Calu3 (cell line): ENCODE data around the gene CRYZL1. TPM values are rescaled to one million over a fixed set of nuclear protein-coding genes. Genes with fewer than 3 reads are reported as not detected.
"Not testable (repeated sequence)": the region's sequence is repeated elsewhere in the genome, so short reads cannot be mapped to it uniquely, and the experiment has no call there.

ENCODE experiments used
- BruUV-seq: library from RNA; stranded (reverse); fragments of 400-500 nt; replicated peaks from 2 replicates; lab custom pipeline; 2021; lab: Mats Ljungman, UMichigan
- CTCF ChIA-PET: fragments of 300-600 bp; sonication (Branson Sonifier 250); formaldehyde crosslinking; loops from one replicate; lab custom pipeline; 2022; ENCODE audit warnings: antibody characterized with exemption; lab: Charles Lee
- DNase-seq: peaks from one replicate; pipeline ENCODE4 v3.0.0; 2022
- H3K27ac Mint-ChIP-seq: one replicate; pipeline ENCODE4 v1.8.0; 2022; ENCODE audit warnings: mixed read lengths; ENCODE audit not compliant: unreplicated experiment
- H3K27me3 Mint-ChIP-seq: one replicate; pipeline ENCODE4 v1.8.0; 2022; ENCODE audit warnings: mixed read lengths; ENCODE audit not compliant: unreplicated experiment
- H3K36me3 Mint-ChIP-seq: one replicate; pipeline ENCODE4 v1.8.0; 2022; ENCODE audit warnings: mild to moderate bottlenecking, moderate library complexity, mixed read lengths; ENCODE audit not compliant: insufficient read depth, unreplicated experiment
- H3K4me1 Mint-ChIP-seq: one replicate; pipeline ENCODE4 v1.8.0; 2022; ENCODE audit warnings: mild to moderate bottlenecking, low read depth, mixed read lengths; ENCODE audit not compliant: unreplicated experiment
- H3K4me3 Mint-ChIP-seq: one replicate; pipeline ENCODE4 v1.8.0; 2022; ENCODE audit warnings: mild to moderate bottlenecking, low read depth, moderate library complexity, mixed read lengths; ENCODE audit not compliant: unreplicated experiment
- H3K9me3 Mint-ChIP-seq: one replicate; pipeline ENCODE4 v1.8.0; 2022; ENCODE audit warnings: low read depth, mixed read lengths; ENCODE audit not compliant: unreplicated experiment
- intact Hi-C: fragments of 100-400 bp; cut with micrococcal nuclease; formaldehyde crosslinking; loops from one replicate; pipeline ENCODE4 v1.10.0; 2022; ENCODE audit not compliant: unreplicated experiment
- total RNA-seq: library from RNA; stranded (reverse); gene quantifications from 2 replicates; pipeline ENCODE4 v1.2.3, GENCODE V29; 2022
- TF ChIP-seq, protein P1 (sequence below): fragments of 200-600 bp; IDR thresholded peaks from one replicate; pipeline ENCODE4 v1.8.0; 2022; ENCODE audit warnings: antibody characterized with exemption; ENCODE audit not compliant: unreplicated experiment

The CRYZL1 gene
- total RNA-seq, 1 experiment from 2014 or later = 22.1 TPM

DNA sequence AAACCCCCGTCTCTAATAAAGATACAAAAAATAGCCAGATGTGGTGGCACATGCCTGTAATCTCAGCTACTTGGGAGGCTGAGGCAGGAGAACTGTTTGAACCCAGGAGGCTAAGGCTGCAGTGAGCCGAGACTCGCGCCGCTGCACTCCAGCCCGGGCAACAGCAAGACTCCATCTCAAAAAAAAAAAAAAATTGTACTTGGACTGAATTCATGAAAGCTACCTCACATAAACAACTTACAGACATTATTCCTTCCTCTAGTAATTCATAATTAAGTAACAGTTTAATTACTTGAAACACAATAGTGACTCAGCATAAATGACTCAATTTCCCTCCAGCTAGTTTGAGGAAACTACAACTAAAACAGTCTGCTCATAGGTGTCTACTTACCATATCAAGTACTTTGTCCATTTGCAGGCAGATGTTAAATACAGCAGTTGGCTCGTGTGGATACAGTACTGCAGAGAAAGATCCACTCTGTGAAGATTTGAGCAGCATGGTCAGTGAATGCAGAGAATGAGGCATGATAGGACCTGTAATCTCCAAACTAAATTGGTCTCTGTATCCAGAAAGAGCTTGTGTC is 62.5 kb downstream of the CRYZL1 start:
- Mint-ChIP-seq H3K4me1 (no peaks in the 10 kb centered on the region), H3K9me3 (no peaks in the 10 kb centered on the region), H3K27ac (no peak overlapping the region), H3K36me3 (peaks cover 20% of the 10 kb centered on the region), H3K4me3 (no peak overlapping the region), H3K27me3 (no peaks in the 10 kb centered on the region)
- DNase-seq = no peak
- TF ChIP-seq, protein P1, sequence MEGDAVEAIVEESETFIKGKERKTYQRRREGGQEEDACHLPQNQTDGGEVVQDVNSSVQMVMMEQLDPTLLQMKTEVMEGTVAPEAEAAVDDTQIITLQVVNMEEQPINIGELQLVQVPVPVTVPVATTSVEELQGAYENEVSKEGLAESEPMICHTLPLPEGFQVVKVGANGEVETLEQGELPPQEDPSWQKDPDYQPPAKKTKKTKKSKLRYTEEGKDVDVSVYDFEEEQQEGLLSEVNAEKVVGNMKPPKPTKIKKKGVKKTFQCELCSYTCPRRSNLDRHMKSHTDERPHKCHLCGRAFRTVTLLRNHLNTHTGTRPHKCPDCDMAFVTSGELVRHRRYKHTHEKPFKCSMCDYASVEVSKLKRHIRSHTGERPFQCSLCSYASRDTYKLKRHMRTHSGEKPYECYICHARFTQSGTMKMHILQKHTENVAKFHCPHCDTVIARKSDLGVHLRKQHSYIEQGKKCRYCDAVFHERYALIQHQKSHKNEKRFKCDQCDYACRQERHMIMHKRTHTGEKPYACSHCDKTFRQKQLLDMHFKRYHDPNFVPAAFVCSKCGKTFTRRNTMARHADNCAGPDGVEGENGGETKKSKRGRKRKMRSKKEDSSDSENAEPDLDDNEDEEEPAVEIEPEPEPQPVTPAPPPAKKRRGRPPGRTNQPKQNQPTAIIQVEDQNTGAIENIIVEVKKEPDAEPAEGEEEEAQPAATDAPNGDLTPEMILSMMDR = no peak
- intact Hi-C loops = no loop called here
- CTCF ChIA-PET = no interaction called here
- no TSS peak for BruUV-seq

DNA sequence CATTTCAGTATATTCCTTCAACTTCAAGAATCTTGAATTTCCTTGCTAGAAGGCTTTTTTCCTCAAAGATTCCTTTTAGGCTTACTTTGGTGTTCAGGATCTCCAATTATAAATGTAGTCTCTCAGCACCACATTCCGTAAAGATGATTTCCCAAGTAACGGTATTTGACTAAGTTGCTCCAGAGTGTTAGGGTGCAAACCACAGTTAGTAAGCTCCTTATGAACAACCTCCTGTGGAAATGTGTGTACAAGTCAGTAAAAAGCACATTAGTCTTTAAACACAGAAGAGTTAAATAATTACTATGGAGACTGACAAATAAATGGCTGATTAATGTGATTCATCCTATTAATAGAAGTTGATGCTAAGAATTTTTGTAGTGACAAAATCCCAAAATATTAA is 63.3 kb downstream of the CRYZL1 start:
- no TSS peak for BruUV-seq
- H3K27me3 Mint-ChIP-seq = no peaks in the 10 kb centered on the region
- H3K4me1 Mint-ChIP-seq = no peaks in the 10 kb centered on the region
- CTCF ChIA-PET = no interaction called here
- DNase-seq = no peak
- no peak overlapping the region for H3K4me3 Mint-ChIP-seq
- H3K9me3 Mint-ChIP-seq = no peaks in the 10 kb centered on the region
- intact Hi-C loops = no loop called here
- no peak overlapping the region for H3K27ac Mint-ChIP-seq
- TF ChIP-seq, protein P1 = no peak
- H3K36me3 Mint-ChIP-seq = peaks cover 21% of the 10 kb centered on the region

DNA sequence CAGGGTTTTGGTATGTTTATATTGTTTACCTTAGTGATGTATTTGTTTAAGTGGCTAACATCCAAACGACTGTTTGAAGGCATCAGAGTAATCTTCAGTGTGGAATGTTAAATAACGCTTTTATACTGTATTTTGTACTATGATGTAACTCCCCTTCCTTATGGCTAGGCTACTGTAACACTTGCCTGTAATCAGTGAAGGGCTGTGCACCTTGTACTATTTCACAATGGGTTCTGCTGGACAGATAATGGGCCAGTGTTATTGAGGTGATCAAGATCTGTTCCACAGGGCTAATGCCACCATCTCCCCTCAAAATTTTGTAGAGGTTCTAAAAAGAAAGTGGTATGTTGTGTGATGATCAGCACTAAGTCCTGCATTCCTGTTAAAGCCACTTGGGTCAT is 64.8 kb downstream of the CRYZL1 start:
- H3K4me3 Mint-ChIP-seq, H3K9me3 Mint-ChIP-seq, intact Hi-C loops, H3K4me1 Mint-ChIP-seq, CTCF ChIA-PET, H3K27me3 Mint-ChIP-seq, H3K27ac Mint-ChIP-seq, DNase-seq: not testable (repeated sequence)
- peaks cover 28% of the 10 kb centered on the region for H3K36me3 Mint-ChIP-seq
- BruUV-seq = TSS peak; percentile 40

DNA sequence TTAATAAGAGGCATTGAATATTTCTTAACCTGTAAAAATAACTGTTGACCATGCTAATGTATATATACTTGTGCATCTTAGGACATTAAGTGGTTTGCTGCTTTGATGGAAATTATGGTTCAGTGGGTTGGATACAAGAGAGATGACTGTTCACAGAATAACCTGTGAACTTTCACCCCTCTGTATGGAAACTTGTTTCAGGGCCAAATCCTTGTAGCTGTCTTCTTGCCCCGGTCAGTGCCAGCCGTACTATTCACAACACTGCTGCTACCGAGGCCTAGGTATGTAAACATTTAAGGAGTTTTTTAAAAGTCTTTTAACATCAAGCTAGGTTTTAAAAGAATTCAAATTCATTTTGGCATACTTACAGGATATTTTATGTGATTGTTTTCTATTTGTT is 69.2 kb downstream of the CRYZL1 start:
- H3K9me3 Mint-ChIP-seq = no peaks in the 10 kb centered on the region
- DNase-seq = no peak
- TF ChIP-seq, protein P1 = no peak
- H3K4me3 Mint-ChIP-seq = no peak overlapping the region
- no peaks in the 10 kb centered on the region for H3K4me1 Mint-ChIP-seq
- no TSS peak for BruUV-seq
- CTCF ChIA-PET = interaction anchor here (0.7 kb wide), 1 partner anchor 39 kb away, joined by 4 read pairs; no protein-coding TSS in a partner anchor
- no peak overlapping the region for H3K27ac Mint-ChIP-seq
- no peaks in the 10 kb centered on the region for H3K27me3 Mint-ChIP-seq
- intact Hi-C loops = no loop called here
- H3K36me3 Mint-ChIP-seq = peaks cover 31% of the 10 kb centered on the region

DNA sequence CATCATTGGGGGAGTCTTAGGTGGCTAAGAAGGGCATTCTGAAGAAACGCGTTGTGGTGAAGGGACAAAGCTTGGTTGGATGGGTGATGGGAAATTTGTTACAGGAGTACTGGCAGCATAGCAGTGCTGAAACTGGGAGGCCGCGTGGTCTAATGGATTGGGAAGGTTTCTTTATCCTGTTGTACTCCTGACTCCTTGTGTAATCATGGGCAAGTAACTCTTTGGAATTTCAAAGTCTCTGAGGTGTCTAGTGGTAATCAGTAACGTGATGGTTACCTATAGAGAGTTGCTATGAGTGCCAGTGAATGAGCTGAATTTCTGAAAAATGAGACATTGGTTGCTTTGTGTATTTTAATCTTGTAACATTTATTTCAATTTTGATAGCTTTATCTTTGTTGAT is 71.5 kb downstream of the CRYZL1 start:
- CTCF ChIA-PET = no interaction called here
- Mint-ChIP-seq H3K4me1 (no peaks in the 10 kb centered on the region), H3K27ac (peak overlapping the region; percentile 20), H3K27me3 (no peaks in the 10 kb centered on the region), H3K4me3 (no peak overlapping the region), H3K9me3 (no peaks in the 10 kb centered on the region), H3K36me3 (peaks cover 30% of the 10 kb centered on the region)
- no peak for DNase-seq
- intact Hi-C loops = no loop called here
- TF ChIP-seq, protein P1 = no peak
- no TSS peak for BruUV-seq
